Neuronal stem cell (in vitro differentiated cells): Measurements from ENCODE around the gene PSMG1.

Experiments
- DNase-seq: peaks from one replicate; pipeline ENCODE4 v3.0.0-alpha.2; 2013; ENCODE audit warnings: low spot score
- H2AFZ ChIP-seq: one replicate; pipeline ENCODE4 v1.6.1; 2013; ENCODE audit warnings: mild to moderate bottlenecking, low read length, inconsistent platforms
- H2AK5ac ChIP-seq: 2 replicates; pipeline ENCODE4 v1.6.1; 2013; ENCODE audit warnings: low read depth, mild to moderate bottlenecking, inconsistent platforms, low read length, moderate library complexity, mixed read lengths
- H2BK120ac ChIP-seq: 2 replicates; pipeline ENCODE4 v1.6.1; 2013; ENCODE audit warnings: low read depth, mild to moderate bottlenecking, inconsistent platforms, low read length, moderate library complexity, mixed read lengths
- H2BK12ac ChIP-seq: one replicate; pipeline ENCODE4 v1.6.1; 2013; ENCODE audit warnings: low read length, inconsistent platforms
- H2BK15ac ChIP-seq: 2 replicates; pipeline ENCODE4 v1.6.1; 2013; ENCODE audit warnings: mild to moderate bottlenecking, low read length, inconsistent platforms, mixed read lengths
- H2BK5ac ChIP-seq: one replicate; pipeline ENCODE4 v1.6.1; 2013; ENCODE audit warnings: inconsistent platforms, mild to moderate bottlenecking, low read length, moderate library complexity
- H3K14ac ChIP-seq: one replicate; pipeline ENCODE4 v1.6.1; 2013; ENCODE audit warnings: low read length, inconsistent platforms
- H3K18ac ChIP-seq: 2 replicates; pipeline ENCODE4 v1.6.1; 2013; ENCODE audit warnings: low read length, inconsistent platforms
- H3K23ac ChIP-seq: 2 replicates; pipeline ENCODE4 v1.6.1; 2013; ENCODE audit warnings: low read depth, mild to moderate bottlenecking, mixed read lengths, low read length, inconsistent platforms; ENCODE audit not compliant: poor library complexity
- H3K27ac ChIP-seq: replicated peaks from 3 replicates; pipeline ENCODE4 v1.5.1; 2013; ENCODE audit warnings: low read length, inconsistent platforms
- H3K27me3 ChIP-seq, 3 experiments: 2 replicates each; pipeline ENCODE4 v1.6.1; 2013; ENCODE audit warnings: low read length in 3 of 3, mild to moderate bottlenecking in 2 of 3, inconsistent platforms in 1 of 3, low read depth in 1 of 3, mixed read lengths in 1 of 3, moderate library complexity in 1 of 3; ENCODE audit not compliant: control insufficient read depth in 3 of 3, insufficient read depth in 3 of 3
- H3K36me3 ChIP-seq, 2 donors: replicated peaks in 1 of 2; 2 replicates each; pipeline ENCODE4 v1.6.1; 2013; ENCODE audit warnings: low read length in 2 of 2; ENCODE audit not compliant: control insufficient read depth in 2 of 2, insufficient read depth in 2 of 2
- H3K4ac ChIP-seq: 2 replicates; pipeline ENCODE4 v1.6.1; 2013; ENCODE audit warnings: inconsistent platforms, mild to moderate bottlenecking, low read length, moderate library complexity
- H3K4me1 ChIP-seq, 2 donors: 1 replicate in 1 of 2; 2 replicates in 1 of 2; pipeline ENCODE4 v1.6.1; 2013; ENCODE audit warnings: low read length in 2 of 2, low read depth in 1 of 2; ENCODE audit not compliant: control insufficient read depth in 2 of 2, insufficient read depth in 1 of 2
- H3K4me2 ChIP-seq: one replicate; pipeline ENCODE4 v1.6.1; 2013; ENCODE audit warnings: mild to moderate bottlenecking, low read length, inconsistent platforms; ENCODE audit not compliant: insufficient read depth, poor library complexity, severe bottlenecking
- H3K4me3 ChIP-seq, 2 donors: 2 replicates each; pipeline ENCODE4 v1.5.1; 2013; ENCODE audit warnings: low read length in 2 of 2, mild to moderate bottlenecking in 2 of 2, inconsistent platforms in 1 of 2, moderate library complexity in 1 of 2
- H3K79me1 ChIP-seq: one replicate; pipeline ENCODE4 v1.6.1; 2013; ENCODE audit warnings: low read depth, mild to moderate bottlenecking, inconsistent platforms, low read length, moderate library complexity
- H3K9ac ChIP-seq: one replicate; pipeline ENCODE4 v1.6.1; 2013; ENCODE audit warnings: mild to moderate bottlenecking, low read depth, low read length, inconsistent platforms; ENCODE audit not compliant: poor library complexity
- H3K9me3 ChIP-seq, 2 donors: replicated peaks in 1 of 2; 2 replicates each; pipeline versions ENCODE3 to v1.6.1; 2013; ENCODE audit warnings: low read length in 2 of 2, mild to moderate bottlenecking in 2 of 2, inconsistent platforms in 1 of 2, low read depth in 1 of 2, mixed read lengths in 1 of 2, moderate library complexity in 1 of 2; ENCODE audit not compliant: control insufficient read depth in 2 of 2, insufficient read depth in 1 of 2
- H4K8ac ChIP-seq: one replicate; pipeline ENCODE4 v1.6.1; 2013; ENCODE audit warnings: low read depth, mild to moderate bottlenecking, inconsistent platforms, low read length, moderate library complexity
- H4K91ac ChIP-seq: one replicate; pipeline ENCODE4 v1.6.1; 2013; ENCODE audit warnings: low read length, low read depth, mild to moderate bottlenecking, inconsistent platforms; ENCODE audit not compliant: poor library complexity
- WGBS, 2 donors: extraction: QIAGEN DNeasy Blood & Tissue Kit; methylation state at CpG; one replicate each; pipeline ENCODE4 v1.1.7; 2013; ENCODE audit warnings: missing lambda C conversion rate in 2 of 2, mixed read lengths in 1 of 2; ENCODE audit not compliant: insufficient read length in 2 of 2, insufficient replicate concordance in 1 of 2; ENCODE audit errors: extremely low coverage in 2 of 2; 5-methylcytosine and 5-hydroxymethylcytosine counted together

The PSMG1 gene

GRCh38 chr21:39153373-39153772 lies 29.9 kb downstream of the PSMG1 start:
- H3K4ac ChIP-seq, result no peak overlapping the region
- H2AK5ac ChIP-seq, result no peak overlapping the region
- no peak overlapping the region for H4K8ac ChIP-seq
- H3K27ac ChIP-seq, result no peak overlapping the region
- no peak overlapping the region for H2AFZ ChIP-seq
- WGBS, 2 donors, result no CpG with 5 or more reads among the region's 2 CpGs
- no peaks in the 10 kb centered on the region for H3K79me1 ChIP-seq
- no peak overlapping the region for H3K14ac ChIP-seq
- H3K9me3 ChIP-seq, result peaks cover 0 to 3% of the 10 kb centered on the region in 2 donors
- H3K36me3 ChIP-seq, result no peaks in the 10 kb centered on the region
- peaks cover 0 to 1% of the 10 kb centered on the region in 2 donors for H3K4me1 ChIP-seq
- H2BK15ac ChIP-seq, result no peak overlapping the region
- DNase-seq, result no peak
- no peak overlapping the region for H3K18ac ChIP-seq
- no peak overlapping the region for H3K9ac ChIP-seq
- H2BK5ac ChIP-seq, result no peak overlapping the region
- H3K4me2 ChIP-seq, result no peak overlapping the region
- no peak overlapping the region for H3K4me3 ChIP-seq
- no peak overlapping the region for H4K91ac ChIP-seq
- H3K27me3 ChIP-seq, result peaks cover 0 to 4% (median 0%) of the 10 kb centered on the region in 3 experiments
- no peak overlapping the region for H2BK12ac ChIP-seq
- H3K23ac ChIP-seq, result no peak overlapping the region
- no peak overlapping the region for H2BK120ac ChIP-seq

- no peak for DNase-seq
- H2BK120ac ChIP-seq, result no peak overlapping the region
- H3K9ac ChIP-seq, result no peak overlapping the region
- no peak overlapping the region for H4K8ac ChIP-seq
- H2BK5ac ChIP-seq, result no peak overlapping the region
- H3K4me3 ChIP-seq, result no peak overlapping the region
- H3K14ac ChIP-seq, result no peak overlapping the region
- no peaks in the 10 kb centered on the region for H3K36me3 ChIP-seq
- no peak overlapping the region for H3K4ac ChIP-seq
- peaks cover 0 to 1% of the 10 kb centered on the region in 2 donors for H3K4me1 ChIP-seq
- H3K4me2 ChIP-seq, result no peak overlapping the region
- WGBS, 2 donors, result no CpG with 5 or more reads among the region's 2 CpGs
- H3K27ac ChIP-seq, result no peak overlapping the region
- no peak overlapping the region for H4K91ac ChIP-seq
- no peak overlapping the region for H3K23ac ChIP-seq
- no peak overlapping the region for H2BK15ac ChIP-seq
- peaks cover 0 to 4% (median 0%) of the 10 kb centered on the region in 3 experiments for H3K27me3 ChIP-seq
- no peak overlapping the region for H2AFZ ChIP-seq
- no peaks in the 10 kb centered on the region for H3K79me1 ChIP-seq
- H2AK5ac ChIP-seq, result no peak overlapping the region
- H2BK12ac ChIP-seq, result no peak overlapping the region
- H3K9me3 ChIP-seq, result peaks cover 0 to 3% of the 10 kb centered on the region in 2 donors
- no peak overlapping the region for H3K18ac ChIP-seq
These were observed 31.0 kb downstream of the PSMG1 start for GRCh38 chr21:39152271-39152670.

GRCh38 chr21:39150877-39151276 lies 32.4 kb downstream of the PSMG1 start:
- H3K36me3 ChIP-seq, result no peaks in the 10 kb centered on the region
- H3K23ac ChIP-seq, result no peak overlapping the region
- no peaks in the 10 kb centered on the region for H3K79me1 ChIP-seq
- no peak overlapping the region for H3K27ac ChIP-seq
- no peak overlapping the region for H3K4me3 ChIP-seq
- H2AK5ac ChIP-seq, result no peak overlapping the region
- no peak overlapping the region for H4K8ac ChIP-seq
- no peak overlapping the region for H3K14ac ChIP-seq
- H2BK15ac ChIP-seq, result no peak overlapping the region
- no peak overlapping the region for H3K4me2 ChIP-seq
- no peak overlapping the region for H3K9ac ChIP-seq
- no peak overlapping the region for H3K4ac ChIP-seq
- H3K27me3 ChIP-seq, result peaks cover 0 to 4% (median 0%) of the 10 kb centered on the region in 3 experiments
- no peak for DNase-seq
- H2BK12ac ChIP-seq, result no peak overlapping the region
- no peak overlapping the region for H2AFZ ChIP-seq
- H3K18ac ChIP-seq, result no peak overlapping the region
- no peak overlapping the region for H2BK5ac ChIP-seq
- peaks cover 0 to 3% of the 10 kb centered on the region in 2 donors for H3K9me3 ChIP-seq
- no peak overlapping the region for H2BK120ac ChIP-seq
- no peak overlapping the region for H4K91ac ChIP-seq
- peaks cover 0 to 1% of the 10 kb centered on the region in 2 donors for H3K4me1 ChIP-seq

- no peak overlapping the region for H3K4me2 ChIP-seq
- H3K36me3 ChIP-seq, result no peaks in the 10 kb centered on the region
- H3K79me1 ChIP-seq, result no peaks in the 10 kb centered on the region
- H3K23ac ChIP-seq, result no peak overlapping the region
- H3K14ac ChIP-seq, result no peak overlapping the region
- H3K9me3 ChIP-seq, result no peaks in the 10 kb centered on the region
- peaks cover 0 to 4% (median 0%) of the 10 kb centered on the region in 3 experiments for H3K27me3 ChIP-seq
- no peak overlapping the region for H4K91ac ChIP-seq
- H2BK120ac ChIP-seq, result no peak overlapping the region
- no CpG with 5 or more reads among the region's 6 CpGs for WGBS, 2 donors
- H2BK15ac ChIP-seq, result no peak overlapping the region
- H2BK12ac ChIP-seq, result no peak overlapping the region
- no peak overlapping the region for H4K8ac ChIP-seq
- no peak overlapping the region for H3K4ac ChIP-seq
- no peak for DNase-seq
- no peak overlapping the region for H3K18ac ChIP-seq
- H2AK5ac ChIP-seq, result no peak overlapping the region
- H3K27ac ChIP-seq, result no peak overlapping the region
- no peak overlapping the region for H2BK5ac ChIP-seq
- peaks cover 0 to 1% of the 10 kb centered on the region in 2 donors for H3K4me1 ChIP-seq
- no peak overlapping the region for H2AFZ ChIP-seq
- H3K9ac ChIP-seq, result no peak overlapping the region
- H3K4me3 ChIP-seq, result no peak overlapping the region
These were observed 32.9 kb downstream of the PSMG1 start for GRCh38 chr21:39150316-39150715.
